Neuronal stem cell (in vitro differentiated cells): Measurements from ENCODE around the gene SUPT5H.

Experiments used
- DNase-seq: peaks from one replicate; pipeline ENCODE4 v3.0.0-alpha.2; 2013; ENCODE audit warnings: low spot score
- H2AFZ ChIP-seq: one replicate; pipeline ENCODE4 v1.6.1; 2013; ENCODE audit warnings: mild to moderate bottlenecking, low read length, inconsistent platforms
- H2AK5ac ChIP-seq: 2 replicates; pipeline ENCODE4 v1.6.1; 2013; ENCODE audit warnings: low read depth, mild to moderate bottlenecking, inconsistent platforms, low read length, moderate library complexity, mixed read lengths
- H2BK120ac ChIP-seq: 2 replicates; pipeline ENCODE4 v1.6.1; 2013; ENCODE audit warnings: low read depth, mild to moderate bottlenecking, inconsistent platforms, low read length, moderate library complexity, mixed read lengths
- H2BK12ac ChIP-seq: one replicate; pipeline ENCODE4 v1.6.1; 2013; ENCODE audit warnings: low read length, inconsistent platforms
- H2BK15ac ChIP-seq: 2 replicates; pipeline ENCODE4 v1.6.1; 2013; ENCODE audit warnings: mild to moderate bottlenecking, low read length, inconsistent platforms, mixed read lengths
- H2BK5ac ChIP-seq: one replicate; pipeline ENCODE4 v1.6.1; 2013; ENCODE audit warnings: inconsistent platforms, mild to moderate bottlenecking, low read length, moderate library complexity
- H3K14ac ChIP-seq: one replicate; pipeline ENCODE4 v1.6.1; 2013; ENCODE audit warnings: low read length, inconsistent platforms
- H3K18ac ChIP-seq: 2 replicates; pipeline ENCODE4 v1.6.1; 2013; ENCODE audit warnings: low read length, inconsistent platforms
- H3K23ac ChIP-seq: 2 replicates; pipeline ENCODE4 v1.6.1; 2013; ENCODE audit warnings: low read depth, mild to moderate bottlenecking, mixed read lengths, low read length, inconsistent platforms; ENCODE audit not compliant: poor library complexity
- H3K27ac ChIP-seq: replicated peaks from 3 replicates; pipeline ENCODE4 v1.5.1; 2013; ENCODE audit warnings: low read length, inconsistent platforms
- H3K27me3 ChIP-seq, 3 experiments: 2 replicates each; pipeline ENCODE4 v1.6.1; 2013; ENCODE audit warnings: low read length in 3 of 3, mild to moderate bottlenecking in 2 of 3, inconsistent platforms in 1 of 3, low read depth in 1 of 3, mixed read lengths in 1 of 3, moderate library complexity in 1 of 3; ENCODE audit not compliant: control insufficient read depth in 3 of 3, insufficient read depth in 3 of 3
- H3K36me3 ChIP-seq, 2 donors: replicated peaks in 1 of 2; 2 replicates each; pipeline ENCODE4 v1.6.1; 2013; ENCODE audit warnings: low read length in 2 of 2; ENCODE audit not compliant: control insufficient read depth in 2 of 2, insufficient read depth in 2 of 2
- H3K4ac ChIP-seq: 2 replicates; pipeline ENCODE4 v1.6.1; 2013; ENCODE audit warnings: inconsistent platforms, mild to moderate bottlenecking, low read length, moderate library complexity
- H3K4me1 ChIP-seq, 2 donors: 1 replicate in 1 of 2; 2 replicates in 1 of 2; pipeline ENCODE4 v1.6.1; 2013; ENCODE audit warnings: low read length in 2 of 2, low read depth in 1 of 2; ENCODE audit not compliant: control insufficient read depth in 2 of 2, insufficient read depth in 1 of 2
- H3K4me2 ChIP-seq: one replicate; pipeline ENCODE4 v1.6.1; 2013; ENCODE audit warnings: mild to moderate bottlenecking, low read length, inconsistent platforms; ENCODE audit not compliant: insufficient read depth, poor library complexity, severe bottlenecking
- H3K4me3 ChIP-seq, 2 donors: 2 replicates each; pipeline ENCODE4 v1.5.1; 2013; ENCODE audit warnings: low read length in 2 of 2, mild to moderate bottlenecking in 2 of 2, inconsistent platforms in 1 of 2, moderate library complexity in 1 of 2
- H3K79me1 ChIP-seq: one replicate; pipeline ENCODE4 v1.6.1; 2013; ENCODE audit warnings: low read depth, mild to moderate bottlenecking, inconsistent platforms, low read length, moderate library complexity
- H3K9ac ChIP-seq: one replicate; pipeline ENCODE4 v1.6.1; 2013; ENCODE audit warnings: mild to moderate bottlenecking, low read depth, low read length, inconsistent platforms; ENCODE audit not compliant: poor library complexity
- H3K9me3 ChIP-seq, 2 donors: replicated peaks in 1 of 2; 2 replicates each; pipeline versions ENCODE3 to v1.6.1; 2013; ENCODE audit warnings: low read length in 2 of 2, mild to moderate bottlenecking in 2 of 2, inconsistent platforms in 1 of 2, low read depth in 1 of 2, mixed read lengths in 1 of 2, moderate library complexity in 1 of 2; ENCODE audit not compliant: control insufficient read depth in 2 of 2, insufficient read depth in 1 of 2
- H4K8ac ChIP-seq: one replicate; pipeline ENCODE4 v1.6.1; 2013; ENCODE audit warnings: low read depth, mild to moderate bottlenecking, inconsistent platforms, low read length, moderate library complexity
- H4K91ac ChIP-seq: one replicate; pipeline ENCODE4 v1.6.1; 2013; ENCODE audit warnings: low read length, low read depth, mild to moderate bottlenecking, inconsistent platforms; ENCODE audit not compliant: poor library complexity
- WGBS, 2 donors: extraction: QIAGEN DNeasy Blood & Tissue Kit; methylation state at CpG; one replicate each; pipeline ENCODE4 v1.1.7; 2013; ENCODE audit warnings: missing lambda C conversion rate in 2 of 2, mixed read lengths in 1 of 2; ENCODE audit not compliant: insufficient read length in 2 of 2, insufficient replicate concordance in 1 of 2; ENCODE audit errors: extremely low coverage in 2 of 2; 5-methylcytosine and 5-hydroxymethylcytosine counted together

SUPT5H gene

DNA sequence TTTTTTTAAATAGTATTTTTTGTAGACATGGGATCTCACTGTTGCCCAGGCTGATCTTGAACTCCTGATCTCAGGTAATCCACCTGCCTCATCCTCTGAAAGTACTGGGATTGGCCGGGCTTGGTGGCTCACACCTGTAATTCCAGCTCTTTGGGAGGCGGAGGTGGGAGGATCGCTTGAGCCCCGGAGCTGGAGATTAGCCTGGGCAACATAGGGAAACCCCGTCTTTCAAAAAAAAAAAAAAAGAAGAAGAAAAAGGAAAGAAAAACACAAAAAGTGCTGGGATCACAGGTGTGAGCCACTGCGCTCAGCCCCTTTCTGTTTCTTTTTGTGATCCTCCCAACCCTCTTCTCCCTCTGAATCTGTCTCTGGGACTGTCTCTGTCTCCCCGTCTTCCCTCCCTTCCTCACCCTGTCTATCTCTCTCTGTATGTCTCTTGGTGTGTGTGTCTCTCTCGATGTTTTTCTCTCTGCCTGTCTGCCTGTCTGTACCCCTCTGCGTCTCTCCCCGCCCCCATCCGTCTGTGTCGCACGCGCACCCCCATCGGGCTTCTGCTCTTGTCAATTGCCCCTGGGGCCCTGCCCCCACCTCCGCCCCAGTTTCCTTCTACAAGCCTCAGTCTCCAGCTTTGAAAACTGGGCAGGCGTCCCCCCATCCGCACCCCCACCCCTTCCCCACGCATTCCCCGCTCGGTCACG, 39.3 kb upstream of the SUPT5H start:
- H3K4me2 ChIP-seq = peak overlapping the region; percentile 99
- H3K14ac ChIP-seq = no peak overlapping the region
- H3K4ac ChIP-seq = no peak overlapping the region
- peaks cover 25 to 39% of the 10 kb centered on the region in 2 donors for H3K4me1 ChIP-seq
- peak overlapping the region; percentile 96 for H3K23ac ChIP-seq
- H3K79me1 ChIP-seq = no peaks in the 10 kb centered on the region
- no peak overlapping the region for H2BK120ac ChIP-seq
- H3K27ac ChIP-seq = no peak overlapping the region
- H4K8ac ChIP-seq = no peak overlapping the region
- peaks cover 0 to 6% of the 10 kb centered on the region in 2 donors for H3K36me3 ChIP-seq
- no peak overlapping the region for H2BK5ac ChIP-seq
- H3K9me3 ChIP-seq = no peaks in the 10 kb centered on the region
- H3K18ac ChIP-seq = peak overlapping the region; percentile 78
- no peak for DNase-seq
- no peak overlapping the region for H4K91ac ChIP-seq
- peak overlapping the region; percentile 30 for H2AK5ac ChIP-seq
- peak overlapping the region; percentile 7 for H3K9ac ChIP-seq
- no peak overlapping the region for H2BK15ac ChIP-seq
- H2AFZ ChIP-seq = peak overlapping the region; percentile 92
- WGBS, 2 donors = no CpG with 5 or more reads among the region's 22 CpGs
- H2BK12ac ChIP-seq = no peak overlapping the region
- peaks cover 0 to 27% (median 0%) of the 10 kb centered on the region in 3 experiments for H3K27me3 ChIP-seq
- peak overlapping the region; percentile 63 to 91 for H3K4me3 ChIP-seq

DNA sequence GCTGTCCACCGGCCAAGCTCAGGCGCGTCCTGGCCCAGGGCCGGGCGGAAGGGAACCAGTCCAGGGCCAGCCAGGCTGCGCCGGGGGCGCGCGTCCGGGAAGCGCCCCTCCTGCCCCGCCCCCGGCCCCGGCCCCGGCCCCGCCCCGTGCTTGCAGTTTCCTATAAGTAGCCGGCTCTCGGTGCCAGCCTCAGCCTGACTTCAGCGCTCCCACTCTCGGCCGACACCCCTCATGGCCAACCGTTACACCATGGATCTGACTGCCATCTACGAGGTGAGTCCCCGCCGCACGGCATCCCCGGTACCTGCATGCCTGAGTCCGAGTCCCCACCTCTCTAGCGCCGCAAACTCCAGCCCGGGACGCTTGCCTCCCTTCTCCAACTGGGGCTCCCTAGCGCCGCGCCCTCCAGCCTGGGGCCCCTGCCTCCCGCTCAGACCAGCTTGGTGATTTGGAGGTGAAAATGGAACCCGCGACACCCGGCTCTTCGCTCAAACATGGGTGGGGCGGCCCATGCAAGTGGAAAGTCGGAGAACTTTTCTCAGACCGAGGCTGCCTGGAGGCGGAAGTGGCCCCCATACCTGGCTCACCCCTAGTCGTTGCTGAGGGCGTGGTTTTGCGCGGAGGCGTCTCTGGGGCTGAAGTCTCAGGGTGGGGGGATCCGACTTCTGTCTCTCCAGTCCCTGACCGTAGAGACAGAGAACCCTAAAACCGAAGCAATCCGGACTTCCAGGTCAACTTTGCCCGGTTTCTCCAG, 38.5 kb upstream of the SUPT5H start, which contains the start of gene ZFP36:
ZFP36 (plus strand) TSS at position 192 of the 754 bp plus-strand sequence; CDS start at position 250, 58 bp downstream.
- no peaks in the 10 kb centered on the region for H3K9me3 ChIP-seq
- peak within 1 kb of the TSS; percentile 98 for H3K18ac ChIP-seq
- H4K91ac ChIP-seq = no peak within 1 kb of the TSS
- no peak for DNase-seq
- H2BK120ac ChIP-seq = no peak within 1 kb of the TSS
- peak within 1 kb of the TSS; percentile 96 for H3K9ac ChIP-seq
- no peak within 1 kb of the TSS for H3K14ac ChIP-seq
- H3K4me2 ChIP-seq = peak within 1 kb of the TSS; percentile 99
- H3K4me3 ChIP-seq = peak within 1 kb of the TSS; percentile 82 to 91
- peak within 1 kb of the TSS; percentile 84 for H2BK15ac ChIP-seq
- H3K23ac ChIP-seq = peak within 1 kb of the TSS; percentile 96
- WGBS, 2 donors = no CpG with 5 or more reads among the region's 56 CpGs
- peak within 1 kb of the TSS; percentile 1 for H2BK12ac ChIP-seq
- H3K36me3 ChIP-seq = peaks cover 0 to 6% of the 10 kb centered on the region in 2 donors
- H3K4ac ChIP-seq = no peak within 1 kb of the TSS
- H3K79me1 ChIP-seq = no peaks in the 10 kb centered on the region
- peak within 1 kb of the TSS; percentile 97 for H2AK5ac ChIP-seq
- no peak within 1 kb of the TSS for H4K8ac ChIP-seq
- no peak within 1 kb of the TSS for H3K27ac ChIP-seq
- H2AFZ ChIP-seq = peak within 1 kb of the TSS; percentile 92
- peaks cover 0 to 27% (median 0%) of the 10 kb centered on the region in 3 experiments for H3K27me3 ChIP-seq
- peak within 1 kb of the TSS; percentile 15 for H2BK5ac ChIP-seq
- H3K4me1 ChIP-seq = peaks cover 26 to 38% of the 10 kb centered on the region in 2 donors

DNA sequence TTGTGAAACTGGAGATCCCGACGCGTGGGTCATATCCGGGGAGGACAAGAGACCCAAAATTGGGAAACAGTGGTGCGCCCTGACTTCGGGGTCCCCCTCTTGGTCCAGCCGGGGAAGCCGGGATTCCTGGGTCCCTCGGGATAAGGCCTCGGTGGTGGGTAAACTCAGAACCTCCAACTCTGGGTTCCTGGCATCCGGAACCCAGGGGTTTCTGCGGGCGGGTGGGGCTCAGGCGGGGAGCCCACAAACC, 38.0 kb upstream of the SUPT5H start:
- Histone ChIP-seq H3K23ac (no peak overlapping the region), H2AFZ (peak overlapping the region; percentile 92), H2AK5ac (peak overlapping the region; percentile 97), H3K14ac (no peak overlapping the region), H3K36me3 (peaks cover 0 to 6% of the 10 kb centered on the region in 2 donors), H3K79me1 (no peaks in the 10 kb centered on the region), H3K27me3 (peaks cover 0 to 25% (median 0%) of the 10 kb centered on the region in 3 experiments), H2BK120ac (no peak overlapping the region), H4K91ac (no peak overlapping the region), H3K27ac (no peak overlapping the region), H3K18ac (no peak overlapping the region), H3K4me3 (peak overlapping the region; percentile 82 to 91), H4K8ac (no peak overlapping the region), H2BK15ac (peak overlapping the region; percentile 84), H3K4me2 (peak overlapping the region; percentile 99), H3K9me3 (no peaks in the 10 kb centered on the region), H3K9ac (peak overlapping the region; percentile 96), H3K4me1 (peaks cover 21 to 33% of the 10 kb centered on the region in 2 donors), H3K4ac (no peak overlapping the region), H2BK5ac (no peak overlapping the region), H2BK12ac (no peak overlapping the region)
- no CpG with 5 or more reads among the region's 14 CpGs for WGBS, 2 donors
- DNase-seq = no peak
